Esophagus squamous epithelium (tissue), 4 donors: ENCODE data around the gene MRPL24.

ENCODE experiments used
- POLR2A ChIP-seq, 4 donors: fragments of 450-650 bp; IDR thresholded peaks; one replicate each; pipeline ENCODE4 v1.6.1; 2017; ENCODE audit warnings: antibody characterized with exemption in 4 of 4, mild to moderate bottlenecking in 4 of 4, moderate library complexity in 3 of 4
- TF ChIP-seq, protein P1 (sequence below), 6 experiments: fragments of 450-650 bp in 4 of 6; fragments of 200-600 bp in 2 of 6; sonication (generic) in 2 of 6; IDR thresholded peaks; one replicate each; pipeline ENCODE4 v1.5.1; 2016 to 2019; ENCODE audit warnings: antibody characterized with exemption in 6 of 6, mild to moderate bottlenecking in 4 of 6, moderate library complexity in 4 of 6

DNA sequence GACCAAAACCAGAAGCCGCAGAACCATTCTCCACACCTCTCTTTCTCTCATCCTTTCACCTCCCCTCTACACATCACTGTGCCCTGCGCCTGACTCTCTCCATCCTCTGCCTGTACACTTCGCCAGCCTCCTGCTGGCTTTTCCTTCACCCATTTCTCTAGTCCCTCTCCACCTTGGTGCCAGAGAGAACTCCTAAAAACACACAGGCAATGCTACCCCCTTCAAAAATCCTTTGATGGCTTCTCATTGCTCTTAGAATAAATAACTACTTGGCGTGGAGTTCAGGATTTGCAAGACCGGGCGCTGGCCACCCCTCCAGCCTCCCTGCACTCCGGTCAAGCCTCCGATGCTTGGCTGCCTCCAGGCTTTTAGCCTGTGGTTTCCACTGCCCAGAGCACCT is 44.1 kb downstream of the MRPL24 start:
- TF ChIP-seq, protein P1, sequence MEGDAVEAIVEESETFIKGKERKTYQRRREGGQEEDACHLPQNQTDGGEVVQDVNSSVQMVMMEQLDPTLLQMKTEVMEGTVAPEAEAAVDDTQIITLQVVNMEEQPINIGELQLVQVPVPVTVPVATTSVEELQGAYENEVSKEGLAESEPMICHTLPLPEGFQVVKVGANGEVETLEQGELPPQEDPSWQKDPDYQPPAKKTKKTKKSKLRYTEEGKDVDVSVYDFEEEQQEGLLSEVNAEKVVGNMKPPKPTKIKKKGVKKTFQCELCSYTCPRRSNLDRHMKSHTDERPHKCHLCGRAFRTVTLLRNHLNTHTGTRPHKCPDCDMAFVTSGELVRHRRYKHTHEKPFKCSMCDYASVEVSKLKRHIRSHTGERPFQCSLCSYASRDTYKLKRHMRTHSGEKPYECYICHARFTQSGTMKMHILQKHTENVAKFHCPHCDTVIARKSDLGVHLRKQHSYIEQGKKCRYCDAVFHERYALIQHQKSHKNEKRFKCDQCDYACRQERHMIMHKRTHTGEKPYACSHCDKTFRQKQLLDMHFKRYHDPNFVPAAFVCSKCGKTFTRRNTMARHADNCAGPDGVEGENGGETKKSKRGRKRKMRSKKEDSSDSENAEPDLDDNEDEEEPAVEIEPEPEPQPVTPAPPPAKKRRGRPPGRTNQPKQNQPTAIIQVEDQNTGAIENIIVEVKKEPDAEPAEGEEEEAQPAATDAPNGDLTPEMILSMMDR (IDR thresholded peaks at IDR 0.05): no peak
- no peak for TF ChIP-seq POLR2A (IDR thresholded peaks at IDR 0.05)
